ELF-1 (cell line): ENCODE measurements around the gene PALD1.
A peak's percentile ranks its signal among the peaks of the same experiment; 100 is the strongest.

Experiments
- DNase-seq: peaks from one replicate; pipeline ENCODE4 v3.0.0-alpha.2; 2016; ENCODE audit warnings: low read depth, low spot score

Gene PALD1

GRCh38 chr10:70504521-70505358, 26.2 kb downstream of the PALD1 start:
- no peak for DNase-seq

GRCh38 chr10:70505908-70506307, 27.3 kb downstream of the PALD1 start:
- DNase-seq, result no peak

DNA sequence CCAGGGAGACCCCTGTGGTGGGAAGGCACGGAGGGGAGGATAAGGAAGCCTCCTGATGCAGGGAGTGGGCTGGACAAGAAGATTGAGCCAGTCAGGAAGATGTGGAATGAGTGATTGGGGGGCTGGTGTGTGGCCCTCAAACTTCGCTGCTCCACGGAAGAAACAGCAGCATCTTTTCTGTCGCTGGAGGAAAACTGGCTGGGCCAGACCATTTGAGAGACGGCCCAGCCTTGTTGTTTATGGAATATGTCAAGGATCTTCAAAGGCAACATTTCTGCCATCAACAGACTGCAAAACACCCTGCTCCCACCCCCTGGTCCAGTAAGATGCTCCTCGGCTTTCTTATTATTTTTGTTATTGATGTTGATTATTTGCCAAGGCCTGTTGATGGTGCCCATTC, 29.4 kb downstream of the PALD1 start:
- DNase-seq, result no peak

- no peak for DNase-seq
Measured at GRCh38 chr10:70508912-70509756, 30.6 kb downstream of the PALD1 start.

DNA sequence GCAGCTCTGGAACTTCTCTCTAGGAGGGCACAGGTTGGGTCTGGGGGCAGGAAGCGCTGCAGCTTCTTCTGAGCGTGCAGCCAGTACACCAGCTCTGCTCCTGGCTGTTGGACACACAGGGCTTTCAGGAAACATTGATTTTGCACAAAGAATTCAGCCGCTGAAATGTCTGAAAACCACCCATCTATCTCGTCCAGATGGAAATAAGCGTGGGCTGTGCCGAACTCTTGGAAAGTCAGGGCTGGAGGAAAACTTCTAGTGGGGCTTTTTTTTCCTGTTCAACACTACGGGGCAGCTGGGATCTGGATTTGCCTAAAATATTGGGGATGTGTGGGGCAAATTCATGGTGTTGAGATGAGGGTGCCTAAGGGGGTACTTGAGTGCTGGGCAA, 31.2 kb downstream of the PALD1 start:
- no peak for DNase-seq

DNA sequence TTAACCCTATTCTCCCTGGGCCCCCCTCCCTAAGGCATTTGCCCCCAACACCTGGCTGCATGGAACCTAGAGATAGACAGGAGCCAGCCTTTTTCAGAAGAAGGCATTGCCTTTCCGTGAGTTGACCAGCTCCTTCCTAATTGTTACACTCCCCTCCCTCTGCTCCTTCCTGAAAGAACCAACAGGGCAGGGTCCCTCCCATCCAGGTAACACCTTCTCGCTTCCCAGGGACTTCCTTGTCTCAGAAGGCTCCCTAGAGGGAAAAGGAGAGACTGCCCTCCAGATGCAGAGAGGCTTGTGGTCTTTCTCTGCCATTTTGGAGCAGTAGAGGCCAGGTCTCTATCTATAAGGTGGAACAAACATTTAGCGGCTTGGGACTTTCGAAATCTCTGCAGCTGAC, 31.9 kb downstream of the PALD1 start:
- DNase-seq, result no peak

DNA sequence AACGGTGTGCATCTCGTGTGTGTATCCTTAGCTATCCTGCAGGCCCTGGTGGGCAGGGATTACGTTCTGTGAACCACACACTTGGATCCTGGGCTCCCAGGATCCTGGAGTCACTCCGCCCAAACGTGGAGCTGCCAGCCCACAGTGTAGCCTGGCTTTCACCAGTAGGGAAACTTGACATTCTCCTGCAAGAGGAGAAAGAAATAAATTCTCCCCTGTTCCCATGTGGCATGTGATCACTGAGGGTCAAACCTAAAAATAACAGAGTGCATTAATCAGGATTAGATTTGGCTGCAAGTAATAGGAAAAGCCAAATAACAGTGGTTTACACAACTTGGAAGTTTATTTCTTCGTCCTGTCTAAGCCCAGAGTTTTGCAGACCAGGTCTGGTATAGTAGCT, 32.3 kb downstream of the PALD1 start:
- no peak for DNase-seq

- DNase-seq, result peak; percentile 64
Measured at GRCh38 chr10:70512149-70512639, 33.6 kb downstream of the PALD1 start.

- DNase-seq, result no peak
Measured at GRCh38 chr10:70513848-70514309, 35.3 kb downstream of the PALD1 start.

DNA sequence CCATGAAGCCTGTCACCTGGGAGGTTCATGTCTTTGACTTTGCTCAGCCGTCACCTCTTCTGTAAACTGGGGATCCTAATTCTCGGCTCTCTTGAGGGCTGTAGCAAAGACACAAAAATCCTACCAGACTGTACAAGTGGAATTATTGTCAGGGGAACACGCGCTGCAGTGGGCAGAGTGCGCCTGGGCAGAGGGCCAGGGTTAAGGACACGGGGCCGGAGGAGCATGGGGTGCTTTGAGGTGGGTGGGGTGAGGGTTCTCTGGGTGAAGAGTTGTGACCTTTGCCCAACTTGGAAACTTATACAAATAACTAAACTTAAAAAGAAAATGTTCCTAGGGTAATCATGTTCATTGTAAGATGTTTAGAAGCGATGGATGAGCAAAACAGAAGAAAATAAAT, 36.0 kb downstream of the PALD1 start:
- DNase-seq, result no peak

GRCh38 chr10:70515035-70515667, 36.6 kb downstream of the PALD1 start:
- no peak for DNase-seq

DNA sequence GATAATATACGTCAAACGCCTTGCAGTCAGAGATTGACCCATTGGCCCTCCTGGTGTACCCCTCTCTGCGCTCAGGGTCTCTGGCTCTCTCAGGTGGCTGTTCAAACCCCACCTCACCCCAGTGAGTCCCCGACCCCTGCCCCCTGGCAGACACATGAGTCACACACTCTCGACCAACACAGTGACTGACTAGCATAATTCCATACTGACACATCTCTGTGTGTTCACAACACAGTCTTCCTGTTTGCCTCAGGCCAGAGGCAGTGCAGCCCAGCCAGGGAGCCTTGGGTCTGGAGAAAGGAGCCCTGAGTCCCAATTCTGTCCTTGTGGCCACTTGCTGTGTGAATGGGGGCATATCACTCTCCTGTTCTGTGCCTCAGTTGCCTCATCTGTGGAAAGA, 40.1 kb downstream of the PALD1 start:
- DNase-seq, result no peak

DNA sequence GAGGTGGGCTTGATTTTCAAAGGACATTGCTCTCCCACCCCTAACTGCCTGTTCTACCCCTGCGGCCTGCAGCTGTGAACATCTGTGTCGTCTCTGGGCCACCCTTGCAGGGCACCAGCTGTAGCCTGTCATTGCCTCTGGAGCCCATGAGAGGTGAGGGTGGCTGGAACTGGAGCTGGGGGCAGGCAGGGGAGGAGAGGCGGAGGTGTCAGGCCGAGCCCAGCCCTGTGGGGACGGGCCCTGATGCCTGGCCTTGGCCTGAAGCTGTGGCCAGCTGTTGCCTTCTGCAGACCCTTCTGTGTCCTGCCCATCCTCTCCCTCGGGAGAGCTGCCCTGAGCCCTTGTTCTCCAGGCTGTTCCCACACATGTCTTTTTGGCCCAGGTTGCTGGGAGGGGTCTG, 44.5 kb downstream of the PALD1 start:
- DNase-seq, result no peak

GRCh38 chr10:70523549-70523948, 45.0 kb downstream of the PALD1 start:
- DNase-seq, result no peak

- no peak for DNase-seq
Measured at GRCh38 chr10:70528314-70528713, 49.7 kb downstream of the PALD1 start.

DNA sequence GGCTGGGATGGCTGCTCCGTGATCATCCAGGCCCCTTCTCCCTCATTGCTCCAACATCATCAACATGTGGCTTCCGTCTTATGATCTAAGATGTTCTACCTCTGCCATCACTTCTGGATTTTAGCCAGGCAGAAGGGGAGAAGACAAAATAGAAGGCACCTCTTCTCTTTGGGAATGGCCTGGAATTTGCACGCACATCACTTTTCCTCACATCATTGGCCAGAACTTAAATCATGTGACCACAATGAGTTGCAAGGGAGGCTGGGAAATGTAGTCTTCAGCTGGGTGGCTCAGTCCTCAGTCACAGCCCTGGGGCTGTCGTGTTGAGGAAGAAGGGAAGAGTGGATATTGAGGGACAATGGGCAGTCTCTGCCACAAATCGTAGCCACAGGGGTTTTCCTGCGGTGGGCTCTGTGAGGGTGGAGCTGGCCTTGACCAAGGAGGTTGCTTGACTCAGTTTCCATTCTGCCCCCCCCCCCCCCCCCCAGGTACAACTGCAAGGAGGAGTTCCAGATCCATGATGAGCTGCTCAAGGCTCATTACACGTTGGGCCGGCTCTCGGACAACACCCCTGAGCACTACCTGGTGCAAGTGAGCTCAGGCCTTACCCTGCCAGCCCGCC, 50.3 kb downstream of the PALD1 start:
- peak; percentile 69 for DNase-seq

- DNase-seq, result no peak
Measured at GRCh38 chr10:70529848-70530247, 51.3 kb downstream of the PALD1 start.

GRCh38 chr10:70530315-70530714, 51.7 kb downstream of the PALD1 start:
- DNase-seq, result no peak

GRCh38 chr10:70532554-70533188, 54.1 kb downstream of the PALD1 start:
- no peak for DNase-seq

GRCh38 chr10:70533189-70533558, 54.6 kb downstream of the PALD1 start:
- DNase-seq, result no peak

DNA sequence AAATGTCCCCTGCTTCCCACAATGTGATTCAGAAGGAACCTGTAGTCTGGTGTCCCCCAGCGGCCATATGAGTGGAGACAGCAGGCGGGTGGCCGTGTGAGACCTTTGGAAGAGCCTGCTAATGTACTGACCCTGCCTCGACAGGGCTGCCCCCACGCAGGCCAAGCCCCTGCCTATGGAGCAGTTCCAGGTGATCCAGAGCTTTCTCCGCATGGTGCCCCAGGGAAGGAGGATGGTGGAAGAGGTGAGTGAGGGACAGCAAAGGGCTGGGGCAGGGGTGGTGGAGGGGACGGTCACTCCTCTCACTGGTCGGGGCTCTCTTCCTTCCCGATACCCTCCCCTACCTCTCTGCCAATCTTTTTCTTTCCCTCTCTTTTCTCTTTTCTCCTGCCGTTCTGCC, 55.7 kb downstream of the PALD1 start:
- no peak for DNase-seq
